Activated CD4-positive, alpha-beta T cell treated with anti-CD3 and anti-CD28 coated beads, Interleukin-2, amount 50 U/mL, for 24 hours (primary cell): ENCODE results near the gene AK2.
"Not testable (repeated sequence)": the region's sequence is repeated elsewhere in the genome, so short reads cannot be mapped to it uniquely, and the experiment has no call there.

ENCODE experiments used
- DNase-seq, 2 donors: peaks; one replicate each; pipeline ENCODE4 v3.0.0-alpha.2; 2020; ENCODE audit warnings: low read depth in 1 of 2, low spot score in 1 of 2

AK2 gene

DNA sequence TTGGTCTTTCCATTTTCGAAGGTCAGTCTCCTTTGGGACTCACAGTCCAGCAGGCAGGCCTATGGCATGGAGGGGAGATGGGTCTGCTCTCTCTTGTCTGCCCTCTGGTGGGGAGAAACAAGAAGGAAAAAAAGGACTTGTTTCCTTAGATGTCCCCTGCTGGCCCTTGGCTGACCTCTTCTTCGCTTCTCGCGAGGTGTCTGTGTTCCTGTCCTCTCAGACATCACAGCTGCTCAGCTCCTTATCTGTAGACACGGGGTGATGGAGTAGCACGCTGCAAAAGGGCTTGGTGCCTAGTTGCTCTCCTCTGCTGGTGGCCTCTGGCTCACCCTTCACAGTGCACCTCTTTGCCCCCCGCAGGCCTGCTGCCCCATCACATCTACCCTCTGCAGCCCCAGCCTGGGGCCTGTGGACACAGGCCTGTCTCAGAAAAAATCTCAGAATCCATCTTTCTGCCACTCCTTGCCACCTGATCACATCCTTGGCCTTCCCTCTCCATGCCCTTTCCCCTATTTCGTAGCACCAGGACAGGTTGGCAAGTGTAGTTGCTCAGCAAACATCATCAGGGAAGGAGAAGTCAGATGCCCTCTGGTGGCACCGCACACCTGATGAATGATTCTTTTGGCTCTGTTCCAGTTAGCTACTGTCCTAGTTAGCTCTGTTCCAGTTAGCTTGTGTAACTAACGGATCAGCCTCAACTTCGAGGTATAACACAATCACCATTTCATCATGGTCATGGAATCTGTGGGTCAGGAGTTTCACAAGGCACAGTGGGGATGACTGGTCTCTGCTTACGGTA lies 18.7 kb upstream of the AK2 start:
- DNase-seq: peak; percentile 2 to 8

DNA sequence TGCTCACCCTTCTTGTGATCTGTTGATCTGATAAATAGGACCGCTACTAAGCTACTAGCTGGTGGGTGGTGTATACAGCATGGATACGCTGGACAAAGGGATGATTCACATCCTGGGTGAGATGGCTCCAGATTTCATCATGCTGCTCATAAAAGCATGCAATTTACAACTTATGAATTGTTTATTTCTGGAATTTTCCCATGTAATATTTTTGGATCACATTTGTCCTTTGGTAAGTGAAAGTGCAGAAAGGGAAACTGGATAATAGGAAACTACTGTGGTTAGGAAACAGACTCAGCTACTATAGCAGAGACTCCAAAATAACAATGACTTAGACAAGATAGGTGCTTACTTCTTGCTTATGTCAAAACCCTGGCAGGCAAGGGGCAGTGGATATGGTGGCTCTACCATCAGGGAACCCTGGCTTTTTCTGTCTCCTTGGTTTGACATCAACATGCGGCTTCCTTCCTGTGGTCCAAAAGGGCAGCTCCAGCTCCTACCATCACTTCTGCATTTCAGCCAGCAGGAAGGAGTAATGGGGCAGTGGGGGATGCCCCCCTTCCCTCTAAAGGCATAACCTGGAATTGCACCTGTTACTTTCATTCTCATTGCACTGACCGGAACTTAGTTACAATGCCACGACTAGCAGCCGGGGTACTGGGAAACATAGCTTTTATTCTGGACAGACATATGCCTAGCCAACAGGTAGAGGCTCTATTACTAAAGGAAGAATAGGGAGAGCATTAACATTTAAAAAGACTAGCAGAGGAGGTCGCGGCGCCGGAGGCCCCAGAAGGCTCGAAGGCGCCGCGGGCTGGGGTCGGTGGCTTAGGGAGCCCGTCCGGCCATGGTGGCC lies 13.8 kb upstream of the AK2 start:
- DNase-seq: no peak

- DNase-seq: no peak
Measured at GRCh38 chr1:33049371-33049770, 12.7 kb upstream of the AK2 start.

DNA sequence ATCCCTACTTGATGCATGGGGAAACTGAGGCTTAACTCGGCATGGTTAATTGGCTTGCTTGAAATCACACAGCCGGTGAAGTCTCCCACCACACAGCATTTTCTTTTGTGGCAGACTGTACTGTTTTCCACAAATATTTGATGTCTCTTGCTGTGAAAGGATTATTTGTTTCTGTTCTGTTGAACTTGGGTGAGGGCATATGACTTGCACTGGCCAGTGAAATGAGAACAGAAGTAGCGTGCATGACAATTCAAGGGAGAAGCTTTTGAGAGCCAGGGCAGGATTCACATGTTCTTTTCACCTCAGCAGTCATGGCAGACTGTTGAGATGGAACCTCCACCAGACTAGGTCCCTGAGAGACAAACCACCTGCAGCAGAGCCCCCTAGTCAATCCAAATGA lies 11.7 kb upstream of the AK2 start:
- no peak for DNase-seq

GRCh38 chr1:33047839-33048305 lies 11.2 kb upstream of the AK2 start:
- DNase-seq: no peak

GRCh38 chr1:33047290-33047689 lies 10.6 kb upstream of the AK2 start:
- no peak for DNase-seq

GRCh38 chr1:33046234-33046633 lies 9.6 kb upstream of the AK2 start:
- DNase-seq: not testable (repeated sequence)

GRCh38 chr1:33045814-33046213 lies 9.1 kb upstream of the AK2 start:
- no peak for DNase-seq

- DNase-seq: no peak
Measured at GRCh38 chr1:33045246-33045645, 8.6 kb upstream of the AK2 start.

GRCh38 chr1:33043267-33044092 lies 6.8 kb upstream of the AK2 start:
- no peak for DNase-seq

GRCh38 chr1:33042831-33043230 lies 6.1 kb upstream of the AK2 start:
- DNase-seq: no peak

DNA sequence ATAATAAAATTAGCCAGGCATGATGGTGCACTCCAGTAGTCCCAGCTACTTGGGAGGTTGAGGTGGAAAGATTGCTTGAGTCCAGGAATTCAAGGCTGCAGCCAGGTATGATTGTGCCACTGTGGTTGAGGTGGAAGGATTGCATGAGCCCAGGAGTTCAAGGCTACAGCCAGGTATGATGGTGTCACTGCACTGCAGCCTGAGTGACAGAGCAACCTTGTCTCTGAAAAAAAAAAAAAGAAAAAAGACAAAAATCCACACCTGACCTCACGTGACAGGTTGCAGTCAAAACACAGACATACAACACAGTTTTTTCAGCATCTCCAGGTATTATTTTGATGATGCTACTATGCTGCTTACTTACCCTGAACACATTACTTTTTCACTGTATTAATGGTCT lies 4.3 kb upstream of the AK2 start:
- DNase-seq: no peak

GRCh38 chr1:33039840-33040239 lies 3.2 kb upstream of the AK2 start:
- no peak for DNase-seq

GRCh38 chr1:33036051-33036525 lies 595 bp downstream of the AK2 start:
- no peak for DNase-seq

GRCh38 chr1:33032126-33032869 lies 4.4 kb downstream of the AK2 start:
- no peak for DNase-seq

- DNase-seq: no peak
Measured at GRCh38 chr1:33031506-33031905, 5.2 kb downstream of the AK2 start.

DNA sequence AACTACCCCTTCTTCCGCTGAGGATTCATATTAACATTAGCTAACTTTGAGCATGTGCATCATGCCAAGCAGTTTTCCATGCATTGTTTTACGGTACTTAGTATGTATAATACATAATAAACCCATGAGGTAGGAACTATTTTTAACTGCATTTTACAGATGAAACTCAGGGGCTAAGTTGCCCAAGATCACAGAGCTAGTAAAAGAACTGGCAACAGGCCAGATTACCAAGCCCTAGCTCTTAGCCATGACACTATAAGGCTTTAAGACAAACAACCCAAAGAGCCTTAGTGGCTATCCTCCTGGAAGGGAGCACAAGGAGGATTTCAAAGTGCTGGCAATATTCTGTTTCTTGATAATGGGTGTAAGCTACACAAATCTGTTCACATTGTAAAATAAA lies 6.1 kb downstream of the AK2 start:
- DNase-seq: no peak

DNA sequence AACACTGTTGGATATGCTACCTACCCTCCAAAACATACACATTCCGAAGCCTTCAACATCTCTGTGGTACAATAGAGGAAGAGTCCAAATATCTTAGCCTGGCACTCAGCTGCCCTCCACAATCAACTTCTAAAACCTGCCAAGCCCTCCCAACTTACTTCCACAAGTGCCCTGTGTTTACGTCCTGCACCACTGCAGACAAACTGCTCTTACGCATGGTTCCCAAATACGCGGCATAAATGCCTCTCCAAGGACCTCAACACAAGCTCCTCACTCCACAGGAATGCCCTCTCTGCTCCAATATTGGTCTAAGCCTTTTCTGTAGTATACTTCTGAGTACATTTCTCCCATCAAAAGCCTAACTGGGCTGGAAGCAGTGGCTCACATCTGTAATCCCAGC lies 6.8 kb downstream of the AK2 start:
- no peak for DNase-seq

DNA sequence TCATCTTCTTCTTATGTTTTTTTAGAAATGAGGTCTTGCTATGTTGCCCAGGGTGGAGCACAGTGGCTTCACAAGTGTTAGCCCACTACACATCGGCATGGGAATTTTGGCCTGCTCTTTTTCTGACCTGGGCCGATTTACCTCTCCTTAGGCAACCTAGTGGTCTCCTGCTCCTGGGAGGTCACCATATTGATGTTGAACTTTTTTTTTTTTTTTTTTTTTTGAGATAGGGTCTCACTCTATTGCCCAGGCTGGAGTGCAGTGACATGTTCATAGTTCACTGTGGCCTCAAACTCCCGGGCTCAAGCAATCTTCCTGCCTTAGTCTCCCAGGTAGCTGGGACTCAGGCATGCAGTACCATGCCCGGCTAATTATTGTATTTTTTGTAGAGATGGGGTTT lies 7.5 kb downstream of the AK2 start:
- DNase-seq: no peak

GRCh38 chr1:33025761-33026160 lies 10.9 kb downstream of the AK2 start:
- DNase-seq: no peak

DNA sequence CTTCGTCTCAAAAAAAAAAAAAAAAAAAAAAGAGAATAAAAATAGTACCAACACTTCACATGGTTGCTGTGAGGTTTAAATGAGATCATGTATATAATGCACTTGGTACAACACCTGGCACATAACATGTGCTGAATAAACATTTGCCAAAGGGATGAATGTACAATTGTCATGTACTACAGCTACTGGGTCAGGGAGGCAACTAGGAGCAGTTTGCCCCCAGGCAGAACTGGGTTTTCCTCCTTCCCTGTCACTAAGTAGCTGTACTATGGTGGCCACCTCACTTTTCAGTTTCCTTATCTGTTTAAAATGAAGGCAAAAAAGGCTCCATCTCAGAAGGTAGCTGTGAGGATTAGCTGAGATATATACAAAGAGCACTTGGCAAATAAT lies 11.5 kb downstream of the AK2 start:
- DNase-seq: no peak
